H1 (cell line): ENCODE data around the gene VIPR2. TPM values are rescaled to one million over a fixed set of nuclear protein-coding genes. Genes with fewer than 3 reads are reported as not detected.

Experiments used
- CTCF ChIA-PET: fragments of 300-600 bp; sonication (Branson Sonifier 250); formaldehyde crosslinking; loops from one replicate; lab custom pipeline; 2021; ENCODE audit not compliant: partially characterized antibody; lab: Charles Lee
- POLR2A ChIA-PET: fragments of 300-600 bp; sonication (Branson Sonifier 250); formaldehyde crosslinking; loops from one replicate; lab custom pipeline; 2021; ENCODE audit warnings: inconsistent platforms; ENCODE audit not compliant: partially characterized antibody; lab: Charles Lee
- DNase-seq, 2 experiments: peaks; one replicate each; pipeline versions ENCODE4 v3.0.0 to v3.0.0-alpha.2; 2010 to 2022; ENCODE audit warnings: low spot score in 2 of 2, low read depth in 1 of 2, mixed read lengths in 1 of 2
- FAIRE-seq: peaks from 2 replicates; lab custom pipeline; 2011; peaks lifted over from hg19 to GRCh38; lab: Jason Lieb, UNC
- H2AFZ ChIP-seq: 2 replicates; pipeline ENCODE4 v1.8.1; 2012; ENCODE audit warnings: low read length, inconsistent platforms
- H2AK5ac ChIP-seq: 2 replicates; pipeline ENCODE4 v1.6.1; 2013; ENCODE audit warnings: low read depth, low read length
- H2BK120ac ChIP-seq: replicated peaks from 2 replicates; pipeline ENCODE3; 2013; ENCODE audit warnings: low read depth, low read length, inconsistent platforms
- H2BK12ac ChIP-seq: 2 replicates; pipeline ENCODE4 v1.6.1; 2013; ENCODE audit warnings: low read depth, low read length
- H2BK15ac ChIP-seq: 2 replicates; pipeline ENCODE4 v1.6.1; 2013; ENCODE audit warnings: low read length
- H2BK20ac ChIP-seq: 2 replicates; pipeline ENCODE4 v1.6.1; 2013; ENCODE audit warnings: low read length
- H2BK5ac ChIP-seq: 2 replicates; pipeline ENCODE4 v1.6.1; 2013; ENCODE audit warnings: low read depth, low read length
- H3K14ac ChIP-seq: 2 replicates; pipeline ENCODE4 v1.6.1; 2013; ENCODE audit warnings: inconsistent platforms; ENCODE audit not compliant: insufficient read length
- H3K18ac ChIP-seq: 2 replicates; pipeline ENCODE4 v1.6.1; 2013; ENCODE audit warnings: low read length; ENCODE audit errors: extremely low read depth
- H3K23ac ChIP-seq: 2 replicates; pipeline ENCODE4 v1.6.1; 2013; ENCODE audit warnings: inconsistent platforms; ENCODE audit not compliant: insufficient read length
- H3K23me2 ChIP-seq: 2 replicates; pipeline ENCODE4 v1.6.1; 2013; ENCODE audit warnings: low read depth, low read length
- H3K27ac ChIP-seq: 2 replicates; pipeline ENCODE4 v1.6.1; 2011; ENCODE audit warnings: low read depth, low read length, inconsistent platforms
- H3K27me3 ChIP-seq, 4 experiments: replicated peaks in 1 of 4; 1 replicate in 1 of 4; 2 replicates in 3 of 4; pipeline versions ENCODE4 v1.6.1 to v1.8.1; 2011 to 2013; ENCODE audit warnings: low read length in 3 of 4, mild to moderate bottlenecking in 3 of 4, inconsistent platforms in 2 of 4, mixed read lengths in 2 of 4, moderate library complexity in 1 of 4; ENCODE audit not compliant: control insufficient read depth in 3 of 4, insufficient read depth in 3 of 4; ENCODE audit errors: extremely low read depth in 1 of 4
- H3K36me3 ChIP-seq, 4 experiments: 2 replicates each; pipeline versions ENCODE4 v1.6.1 to v1.8.1; 2011 to 2013; ENCODE audit warnings: mild to moderate bottlenecking in 4 of 4, low read length in 3 of 4, moderate library complexity in 2 of 4, control low read depth in 1 of 4, inconsistent platforms in 1 of 4; ENCODE audit not compliant: insufficient read depth in 4 of 4, control insufficient read depth in 2 of 4
- H3K4ac ChIP-seq: replicated peaks from 2 replicates; pipeline ENCODE3; 2013; ENCODE audit warnings: low read length, low read depth, mixed read lengths, inconsistent platforms; ENCODE audit not compliant: insufficient read length
- H3K4me1 ChIP-seq, 4 experiments: replicated peaks in 1 of 4; 1 replicate in 1 of 4; 2 replicates in 3 of 4; pipeline versions ENCODE4 v1.6.1 to v1.8.1; 2011 to 2013; ENCODE audit warnings: low read length in 3 of 4, inconsistent platforms in 2 of 4, mixed read lengths in 1 of 4; ENCODE audit not compliant: insufficient read depth in 4 of 4, control insufficient read depth in 3 of 4
- H3K4me2 ChIP-seq, 2 experiments: 2 replicates each; pipeline versions ENCODE4 v1.6.1 to v1.8.1; 2011 to 2013; ENCODE audit warnings: low read depth in 2 of 2, low read length in 2 of 2, control low read depth in 1 of 2, inconsistent platforms in 1 of 2, mild to moderate bottlenecking in 1 of 2; ENCODE audit not compliant: insufficient read depth in 1 of 2
- H3K4me3 ChIP-seq, 4 experiments: fragments of 200-600, 300-600 bp in 1 of 4; sonication (generic), shearing (Covaris generic), sonication (Bioruptor Twin) in 1 of 4; 2 replicates each; pipeline versions ENCODE4 v1.5.1 to v1.8.1; 2011 to 2016; ENCODE audit warnings: low read length in 4 of 4, low read depth in 3 of 4, control low read depth in 2 of 4, inconsistent platforms in 2 of 4, mild to moderate bottlenecking in 2 of 4, mixed read lengths in 1 of 4, moderate library complexity in 1 of 4; ENCODE audit not compliant: insufficient read depth in 2 of 4; ENCODE audit errors: extremely low read depth in 1 of 4
- H3K56ac ChIP-seq: replicated peaks from 2 replicates; pipeline ENCODE3; 2013; ENCODE audit warnings: low read depth, mild to moderate bottlenecking, mixed read lengths, low read length, inconsistent platforms; ENCODE audit not compliant: insufficient read length
- H3K79me1 ChIP-seq: 2 replicates; pipeline ENCODE4 v1.6.1; 2013; ENCODE audit warnings: low read depth, low read length, control low read depth
- H3K79me2 ChIP-seq, 2 experiments: 2 replicates each; pipeline versions ENCODE4 v1.6.1 to v1.8.1; 2012 to 2013; ENCODE audit warnings: low read length in 2 of 2, mild to moderate bottlenecking in 2 of 2, inconsistent platforms in 1 of 2; ENCODE audit not compliant: insufficient read depth in 2 of 2, control insufficient read depth in 1 of 2
- H3K9ac ChIP-seq, 4 experiments: replicated peaks in 1 of 4; 1 replicate in 1 of 4; 2 replicates in 3 of 4; pipeline versions ENCODE4 v1.6.1 to v1.8.1; 2011 to 2013; ENCODE audit warnings: low read depth in 3 of 4, low read length in 3 of 4, control low read depth in 2 of 4, mild to moderate bottlenecking in 2 of 4, moderate library complexity in 2 of 4, inconsistent platforms in 1 of 4; ENCODE audit errors: extremely low read depth in 1 of 4
- H3K9me3 ChIP-seq, 2 experiments: 2 replicates each; pipeline versions ENCODE4 v1.6.1 to v1.8.1; 2012 to 2013; ENCODE audit warnings: mild to moderate bottlenecking in 2 of 2, moderate library complexity in 2 of 2, control low read depth in 1 of 2, inconsistent platforms in 1 of 2, low read depth in 1 of 2, low read length in 1 of 2, mixed read lengths in 1 of 2; ENCODE audit not compliant: insufficient read depth in 2 of 2
- H4K20me1 ChIP-seq, 2 experiments: replicated peaks in 1 of 2; 2 replicates each; pipeline versions ENCODE3 to v1.8.1; 2011 to 2013; ENCODE audit warnings: inconsistent platforms in 2 of 2, low read length in 2 of 2, mild to moderate bottlenecking in 1 of 2; ENCODE audit not compliant: insufficient read depth in 2 of 2, control insufficient read depth in 1 of 2
- H4K5ac ChIP-seq: 2 replicates; pipeline ENCODE4 v1.6.1; 2013; ENCODE audit warnings: low read length, low read depth, mixed read lengths, inconsistent platforms; ENCODE audit not compliant: insufficient read length
- H4K8ac ChIP-seq: 2 replicates; pipeline ENCODE4 v1.8.0; 2013; ENCODE audit warnings: mild to moderate bottlenecking, moderate library complexity, low read length, inconsistent platforms; ENCODE audit not compliant: insufficient read depth; ENCODE audit errors: extremely low read depth
- H4K91ac ChIP-seq: replicated peaks from 2 replicates; pipeline ENCODE3; 2013; ENCODE audit warnings: low read length, mixed read lengths, inconsistent platforms; ENCODE audit not compliant: insufficient read length
- NANOG ChIP-seq: IDR thresholded peaks from 2 replicates; pipeline ENCODE4 v1.6.1; 2011; ENCODE audit warnings: low read length, low read depth, mild to moderate bottlenecking, inconsistent platforms; ENCODE audit not compliant: insufficient read depth, poor library complexity, severe bottlenecking
- POU5F1 ChIP-seq: IDR thresholded peaks from 2 replicates; pipeline ENCODE4 v1.6.1; 2011; ENCODE audit warnings: low read depth, mild to moderate bottlenecking, low read length, moderate library complexity
- WGBS, 2 experiments: shearing (Covaris generic) in 1 of 2; methylation state at CpG; one replicate each; pipeline versions ENCODE4 v1.1.6 to v1.1.7; 2013 to 2015; ENCODE audit warnings: low lambda C conversion rate in 2 of 2, mixed read lengths in 2 of 2, inconsistent platforms in 1 of 2, low coverage in 1 of 2, missing lambda C conversion rate in 1 of 2; ENCODE audit not compliant: insufficient replicate concordance in 2 of 2, insufficient coverage in 1 of 2, insufficient read length in 1 of 2; ENCODE audit errors: extremely low coverage in 1 of 2, missing lambda C conversion rate in 1 of 2; 5-methylcytosine and 5-hydroxymethylcytosine counted together
- polyA plus RNA-seq, 7 experiments: library from polyadenylated mRNA; depleted of rRNA in 3 of 7; stranded (reverse) in 5 of 7; unstranded in 2 of 7; fragments of >200 nt in 5 of 7; fragments of 200-250 nt in 2 of 7; gene quantifications; 1 replicate in 5 of 7; 2 replicates in 1 of 7; 4 replicates in 1 of 7; pipeline versions ENCODE4 v1.2.1 to v1.2.3, GENCODE V29; 2011 to 2013; ENCODE audit warnings: missing spikeins in 2 of 7, mixed read lengths in 2 of 7
- total RNA-seq: library from RNA; stranded (reverse); fragmentation: NEBNext Ultra II Directional; extraction: Animal tissue kit (Norgen Biotek cat#: 25700); gene quantifications from 2 replicates; pipeline ENCODE4 v1.2.1, GENCODE V29; 2021

Gene VIPR2
- total and polyA plus RNA-seq, 2 of the 8 experiments (the other 6 are each of a cell fraction or from before 2014, with no cell fraction given), result 2.4 to 6.3 TPM

DNA sequence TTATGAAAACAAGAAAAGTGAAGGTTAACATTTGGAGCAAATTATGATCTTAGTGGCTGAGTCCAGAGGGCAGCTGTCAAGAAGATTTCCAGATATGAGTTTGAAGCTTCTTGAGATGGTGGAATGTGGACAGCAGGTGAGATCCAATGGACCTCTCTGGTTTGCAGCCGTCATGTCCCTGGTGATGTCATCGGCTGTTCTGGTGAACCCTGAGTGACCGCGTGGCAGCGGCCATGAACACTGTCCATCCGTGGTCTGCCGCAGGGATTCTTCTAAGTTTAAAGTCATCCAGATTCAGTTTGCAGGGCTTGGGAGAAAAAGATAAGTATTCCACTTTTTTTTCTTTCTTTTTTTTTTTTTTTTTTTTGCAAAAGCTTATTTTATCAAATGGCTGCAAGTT lies 15.8 kb upstream of the VIPR2 start:
- Histone ChIP-seq H3K23me2 (no peaks in the 10 kb centered on the region), H3K9ac (no peak overlapping the region), H2BK15ac (no peak overlapping the region), H3K9me3 (peaks cover 1 to 2% of the 10 kb centered on the region in 2 experiments), H3K4me2 (no peak overlapping the region), H3K4me3 (no peak overlapping the region), H3K4ac (no peak overlapping the region), H2AK5ac (no peak overlapping the region), H2BK120ac (no peak overlapping the region), H3K23ac (no peak overlapping the region), H3K79me2 (no peaks in the 10 kb centered on the region), H3K27me3 (no peaks in the 10 kb centered on the region), H3K79me1 (no peaks in the 10 kb centered on the region), H3K36me3 (no peaks in the 10 kb centered on the region), H3K27ac (no peak overlapping the region), H3K14ac (no peak overlapping the region), H3K18ac (no peak overlapping the region), H4K8ac (no peak overlapping the region), H2BK12ac (no peak overlapping the region), H2BK20ac (no peak overlapping the region), H2BK5ac (no peak overlapping the region), H4K91ac (no peak overlapping the region)
- ChIA-PET POLR2A (interaction anchor here (1.2 kb wide), 1 partner anchor 15 kb away, joined by 3 read pairs; no protein-coding TSS in a partner anchor), CTCF (interaction anchor here (0.6 kb wide), 1 partner anchor 18 kb away, joined by 3 read pairs; no protein-coding TSS in a partner anchor)
- no peak for FAIRE-seq
- DNase-seq, result no peak
- WGBS, 2 experiments, result 90% methylated on average over 7 of the region's 7 CpGs; no CpG with 5 or more reads in 1 of the 2 experiments
- TF ChIP-seq POU5F1, result no peak
- no peak for TF ChIP-seq NANOG
- TF ChIP-seq, all 59 proteins: peak for 0
- no peaks in the 10 kb centered on the region for H4K20me1 ChIP-seq
- no peak overlapping the region for H4K5ac ChIP-seq
- H3K56ac ChIP-seq, result no peak overlapping the region
- no peak overlapping the region for H2AFZ ChIP-seq
- H3K4me1 ChIP-seq, result no peaks in the 10 kb centered on the region
